ENCODE data around the gene EXOC6. TPM values are rescaled to one million over a fixed set of nuclear protein-coding genes. Genes with fewer than 3 reads are reported as not detected.

EXOC6 gene
- total RNA-seq, 3 donors from 2014 or later: 7.0 to 26.1 (median 16.1) TPM

DNA sequence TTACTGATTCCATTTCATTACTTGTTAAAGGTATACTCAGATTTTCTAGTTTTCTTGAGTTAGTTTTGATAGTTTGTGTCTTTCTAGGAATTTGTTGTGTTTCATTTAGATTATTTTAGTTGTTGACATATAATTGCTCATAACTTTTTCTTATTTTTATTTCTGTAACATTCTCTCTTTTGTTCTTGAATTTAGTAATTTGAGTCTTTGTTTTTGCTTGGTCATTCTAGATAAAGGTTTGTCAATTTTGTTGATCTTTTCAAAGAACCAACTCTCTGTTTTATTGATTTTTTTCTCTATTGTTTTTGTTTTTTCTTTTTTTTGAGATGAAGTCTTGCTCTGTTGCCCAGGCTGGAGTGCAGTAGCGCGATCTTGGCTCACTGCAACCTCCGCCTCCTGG lies 7.2 kb downstream of the EXOC6 start:
- no peak for DNase-seq (ENCODE audit: low spot score in 2 of 2)
- Histone ChIP-seq H3K27me3 (no peaks in the 10 kb centered on the region), H3K9me3 (peaks cover 17 to 24% of the 10 kb centered on the region in 2 donors), H3K27ac (no peak overlapping the region), H3K4me1 (no peaks in the 10 kb centered on the region), H3K4me3 (no peak overlapping the region), H3K36me3 (no peaks in the 10 kb centered on the region)
- intact Hi-C loops (cut with DNase I; ENCODE audit: low total_unique reads): no loop called here
- TF ChIP-seq POLR2AphosphoS5 (IDR thresholded peaks at IDR 0.05) (no peak), CTCF (IDR thresholded peaks at IDR 0.05) (no peak), POLR2A (IDR thresholded peaks at IDR 0.05) (no peak)

- Histone ChIP-seq H3K27ac (no peak overlapping the region), H3K36me3 (no peaks in the 10 kb centered on the region), H3K27me3 (no peaks in the 10 kb centered on the region), H3K9me3 (peaks cover 17 to 24% of the 10 kb centered on the region in 2 donors), H3K4me1 (no peaks in the 10 kb centered on the region), H3K4me3 (no peak overlapping the region)
- no peak for DNase-seq (ENCODE audit: low spot score in 2 of 2)
- TF ChIP-seq CTCF (IDR thresholded peaks at IDR 0.05) (no peak), POLR2AphosphoS5 (IDR thresholded peaks at IDR 0.05) (no peak), POLR2A (IDR thresholded peaks at IDR 0.05) (no peak)
- intact Hi-C loops (cut with DNase I; ENCODE audit: low total_unique reads): no loop called here
Observed at GRCh38 chr10:92857904-92858514, 9.7 kb downstream of the EXOC6 start.

DNA sequence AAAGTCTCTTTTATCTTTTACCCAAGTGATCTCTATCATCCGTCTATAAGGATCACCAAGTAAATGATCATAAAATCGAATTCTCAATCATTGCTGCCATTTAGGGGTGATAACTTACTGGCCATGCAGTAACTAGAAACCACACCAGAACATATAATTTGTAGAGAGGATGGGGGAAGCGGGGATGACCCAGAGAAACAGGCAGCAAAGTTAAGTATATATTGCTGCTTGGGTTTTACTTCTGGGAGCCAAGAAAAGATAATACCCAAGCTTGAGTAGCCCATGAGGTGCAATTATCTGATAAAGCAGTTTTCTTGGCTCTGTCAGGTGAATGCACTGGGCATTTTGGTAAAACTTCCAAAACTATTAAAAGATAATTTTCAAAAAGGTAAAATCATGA lies 18.9 kb downstream of the EXOC6 start:
- H3K4me1 ChIP-seq: no peaks in the 10 kb centered on the region

GRCh38 chr10:92868036-92868435 lies 19.7 kb downstream of the EXOC6 start:
- Histone ChIP-seq H3K27ac (no peak overlapping the region), H3K4me1 (no peaks in the 10 kb centered on the region), H3K9me3 (no peaks in the 10 kb centered on the region), H3K36me3 (no peaks in the 10 kb centered on the region), H3K27me3 (no peaks in the 10 kb centered on the region), H3K4me3 (no peak overlapping the region)
- DNase-seq (ENCODE audit: low spot score in 2 of 2): no peak
- no peak for TF ChIP-seq POLR2AphosphoS5 (IDR thresholded peaks at IDR 0.05)
- TF ChIP-seq CTCF (IDR thresholded peaks at IDR 0.05): no peak
- TF ChIP-seq POLR2A (IDR thresholded peaks at IDR 0.05): no peak
- intact Hi-C loops (cut with DNase I; ENCODE audit: low total_unique reads): no loop called here

More for the DNA sequence above, 18.9 kb downstream of the EXOC6 start:
- intact Hi-C loops (cut with DNase I; ENCODE audit: low total_unique reads): no loop called here
- TF ChIP-seq POLR2AphosphoS5 (IDR thresholded peaks at IDR 0.05) (no peak), CTCF (IDR thresholded peaks at IDR 0.05) (no peak), POLR2A (IDR thresholded peaks at IDR 0.05) (no peak)
- H3K27ac ChIP-seq: no peak overlapping the region
- no peak overlapping the region for H3K4me3 ChIP-seq
- DNase-seq (ENCODE audit: low spot score in 2 of 2): no peak
- no peaks in the 10 kb centered on the region for H3K9me3 ChIP-seq
- no peaks in the 10 kb centered on the region for H3K27me3 ChIP-seq
- H3K36me3 ChIP-seq: no peaks in the 10 kb centered on the region

DNA sequence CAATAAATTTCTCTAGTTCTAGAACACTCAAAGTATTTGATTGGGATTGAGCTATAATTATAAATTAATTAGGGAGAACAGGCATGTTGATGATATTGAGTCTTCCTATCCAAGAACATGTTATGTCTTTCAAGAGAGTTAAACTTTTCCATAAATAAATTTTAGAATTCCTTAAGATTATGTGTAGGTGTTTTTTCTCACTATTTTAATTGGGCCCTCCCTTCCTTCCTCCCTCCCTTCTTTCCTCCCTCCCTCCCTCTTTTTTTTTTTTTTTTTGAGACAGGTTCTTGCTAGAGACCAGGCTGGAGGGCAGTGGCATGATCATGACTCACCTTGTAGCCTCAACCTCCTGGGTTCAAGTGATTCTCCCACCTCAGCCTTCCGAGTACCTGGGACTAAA lies 20.2 kb downstream of the EXOC6 start:
- Histone ChIP-seq H3K9me3 (no peaks in the 10 kb centered on the region), H3K4me3 (no peak overlapping the region)
- intact Hi-C loops (cut with DNase I; ENCODE audit: low total_unique reads): no loop called here

More for the DNA sequence above, 20.2 kb downstream of the EXOC6 start:
- no peak overlapping the region for H3K27ac ChIP-seq
- no peaks in the 10 kb centered on the region for H3K4me1 ChIP-seq
- no peak for DNase-seq (ENCODE audit: low spot score in 2 of 2)
- no peaks in the 10 kb centered on the region for H3K27me3 ChIP-seq
- no peak for TF ChIP-seq CTCF (IDR thresholded peaks at IDR 0.05)
- no peak for TF ChIP-seq POLR2A (IDR thresholded peaks at IDR 0.05)
- no peak for TF ChIP-seq POLR2AphosphoS5 (IDR thresholded peaks at IDR 0.05)
- no peaks in the 10 kb centered on the region for H3K36me3 ChIP-seq

All from breast epithelium (tissue), 4 donors.